Measurements from ENCODE around the gene SLCO3A1. TPM values are rescaled to one million over a fixed set of nuclear protein-coding genes. Genes with fewer than 3 reads are reported as not detected.

Gene SLCO3A1
- total RNA-seq, 2 donors from 2014 or later, result 21.4 to 27.3 TPM

- no peak for TF ChIP-seq CTCF (IDR thresholded peaks at IDR 0.05)
- Histone ChIP-seq H3K36me3 (no peaks in the 10 kb centered on the region), H3K4me3 (no peak overlapping the region), H3K27ac (no peak overlapping the region), H3K9me3 (no peaks in the 10 kb centered on the region), H3K4me1 (peaks cover 0 to 40% of the 10 kb centered on the region in 2 donors), H3K27me3 (no peaks in the 10 kb centered on the region)
- peak; percentile 30 for DNase-seq (ENCODE audit: low spot score)
Measured at GRCh38 chr15:91874992-91875660, 21.6 kb downstream of the SLCO3A1 start.

GRCh38 chr15:91876187-91876586, 22.7 kb downstream of the SLCO3A1 start:
- no peaks in the 10 kb centered on the region for H3K27me3 ChIP-seq
- no peaks in the 10 kb centered on the region for H3K9me3 ChIP-seq
- no peak for TF ChIP-seq CTCF (IDR thresholded peaks at IDR 0.05)
- peaks cover 0 to 41% of the 10 kb centered on the region in 2 donors for H3K4me1 ChIP-seq
- H3K4me3 ChIP-seq, result no peak overlapping the region
- DNase-seq (ENCODE audit: low spot score), result no peak
- H3K36me3 ChIP-seq, result no peaks in the 10 kb centered on the region
- H3K27ac ChIP-seq, result peak overlapping the region in 1 of 2 donors; percentile 70

- DNase-seq (ENCODE audit: low spot score), result no peak
- Histone ChIP-seq H3K9me3 (no peaks in the 10 kb centered on the region), H3K27ac (peak overlapping the region; percentile 28 to 70), H3K27me3 (no peaks in the 10 kb centered on the region), H3K36me3 (no peaks in the 10 kb centered on the region), H3K4me1 (peaks cover 0 to 58% of the 10 kb centered on the region in 2 donors), H3K4me3 (no peak overlapping the region)
- TF ChIP-seq CTCF (IDR thresholded peaks at IDR 0.05), result no peak
Measured at GRCh38 chr15:91878319-91878870, 24.9 kb downstream of the SLCO3A1 start.

DNA sequence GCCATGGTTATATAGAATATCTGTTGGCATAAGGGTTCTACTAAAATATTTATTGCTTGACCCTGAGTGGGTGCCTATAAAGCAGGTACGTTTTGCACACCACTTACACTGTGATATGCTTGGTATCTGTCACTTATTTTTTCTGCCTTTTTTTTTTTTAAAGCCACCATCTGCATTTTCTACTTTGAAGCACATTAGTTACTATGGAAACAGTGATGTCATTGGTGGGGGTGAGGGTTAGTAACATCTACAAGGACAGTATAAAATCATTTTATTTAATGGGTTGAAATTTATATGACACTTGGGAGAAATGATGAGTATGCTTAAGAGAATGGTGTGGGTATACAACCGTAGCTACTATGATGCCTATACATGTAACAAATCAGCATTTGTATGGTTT, 25.6 kb downstream of the SLCO3A1 start:
- TF ChIP-seq CTCF (IDR thresholded peaks at IDR 0.05), result no peak
- Histone ChIP-seq H3K4me3 (no peak overlapping the region), H3K27me3 (no peaks in the 10 kb centered on the region), H3K4me1 (peaks cover 0 to 58% of the 10 kb centered on the region in 2 donors), H3K9me3 (no peaks in the 10 kb centered on the region), H3K36me3 (no peaks in the 10 kb centered on the region), H3K27ac (peak overlapping the region in 1 of 2 donors; percentile 70)
- no peak for DNase-seq (ENCODE audit: low spot score)

DNA sequence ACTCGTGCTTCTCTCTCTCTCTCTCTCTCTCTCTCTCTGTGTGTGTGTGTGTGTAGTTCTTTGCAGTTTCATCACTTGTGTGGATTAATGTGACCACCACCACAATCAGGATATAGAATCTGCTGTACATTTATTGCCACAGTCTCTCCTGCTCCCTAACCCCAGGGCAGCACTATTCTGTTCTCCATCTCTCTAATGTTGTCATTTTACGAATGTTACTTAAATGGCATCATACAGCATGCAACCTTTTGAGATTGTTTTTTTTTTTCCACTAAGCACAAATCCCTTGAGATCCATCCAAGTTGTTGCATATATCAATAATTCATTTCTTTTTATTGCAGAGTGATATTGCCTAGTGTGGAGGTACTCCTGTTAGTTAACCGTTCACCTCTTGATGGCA, 26.9 kb downstream of the SLCO3A1 start:
- no peak overlapping the region for H3K27ac ChIP-seq
- no peak for TF ChIP-seq CTCF (IDR thresholded peaks at IDR 0.05)
- H3K4me1 ChIP-seq, result peaks cover 0 to 53% of the 10 kb centered on the region in 2 donors
- no peak for DNase-seq (ENCODE audit: low spot score)
- H3K27me3 ChIP-seq, result no peaks in the 10 kb centered on the region
- H3K4me3 ChIP-seq, result no peak overlapping the region
- H3K9me3 ChIP-seq, result no peaks in the 10 kb centered on the region
- H3K36me3 ChIP-seq, result no peaks in the 10 kb centered on the region
